T-helper 22 cell (primary cell): Measurements from ENCODE around the gene LRMDA.

Experiments
- DNase-seq: peaks from one replicate; pipeline ENCODE4 v3.0.0-alpha.2; 2020; ENCODE audit warnings: low read depth

The LRMDA gene

DNA sequence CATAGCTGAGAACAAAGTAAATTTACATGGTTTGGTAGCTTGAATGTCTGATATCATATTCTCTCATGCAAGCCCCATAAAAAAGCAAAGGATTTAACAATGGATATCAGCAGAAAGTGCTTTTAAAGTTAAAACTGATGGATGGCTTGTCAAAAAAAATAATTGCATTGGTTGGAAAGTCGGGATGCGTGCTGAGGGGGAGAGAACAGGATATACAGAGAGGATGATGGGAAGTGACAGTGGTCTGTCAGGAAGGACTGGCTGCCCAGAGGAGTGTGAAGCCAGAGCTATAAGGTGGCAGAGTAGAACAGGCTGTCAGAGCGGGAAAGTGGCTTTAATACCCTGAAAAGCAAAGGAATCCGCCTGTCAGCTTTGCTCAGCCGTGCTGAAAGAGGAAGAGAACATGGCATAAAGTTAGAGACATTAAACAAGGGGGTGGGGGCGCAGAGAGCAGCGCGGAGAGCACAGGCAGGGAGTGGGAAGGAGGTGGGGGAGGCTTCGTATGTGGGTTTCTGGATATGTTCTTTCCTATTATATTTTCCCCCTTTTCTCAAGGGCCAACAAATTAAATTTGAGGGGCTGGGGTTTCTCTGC is 493.0 kb downstream of the LRMDA start:
- no peak for DNase-seq

DNA sequence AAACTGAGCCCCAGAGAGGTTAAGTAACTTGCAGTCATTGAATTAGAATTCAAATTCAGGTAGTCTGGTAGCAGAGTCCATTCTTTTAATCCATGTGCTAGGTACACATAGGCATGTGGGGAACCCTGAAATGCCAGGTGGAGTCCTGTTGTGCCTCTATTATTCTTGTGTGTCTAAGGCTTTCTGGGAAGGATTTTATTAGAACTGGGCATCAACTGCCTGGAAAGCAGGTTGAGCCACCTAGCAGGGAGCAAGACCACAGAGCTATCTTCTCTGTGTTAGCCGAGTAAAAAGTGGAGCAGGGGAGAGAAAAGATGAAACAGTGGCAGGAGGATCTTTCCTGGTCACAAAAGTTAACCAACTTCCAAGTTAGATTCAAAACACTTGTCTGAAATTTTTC is 494.6 kb downstream of the LRMDA start:
- no peak for DNase-seq

DNA sequence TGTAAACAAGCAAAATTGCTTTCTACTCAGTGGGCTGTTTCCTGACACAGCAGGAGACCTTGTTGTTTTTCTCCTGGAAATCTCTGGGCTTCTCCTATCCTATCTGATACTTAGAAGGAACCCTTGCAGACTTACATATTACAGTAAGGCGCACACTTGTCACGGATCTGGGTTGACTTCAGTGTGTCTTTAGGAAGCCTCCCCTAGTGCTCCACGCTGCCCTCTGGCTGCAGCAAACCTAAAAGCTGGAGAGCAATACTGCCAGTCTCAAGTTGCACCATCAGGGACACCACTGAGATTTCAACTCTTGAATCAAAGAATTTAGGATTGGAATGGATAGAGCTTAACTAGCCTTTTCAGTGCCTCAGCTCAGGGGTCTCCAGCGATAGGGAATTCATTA is 495.3 kb downstream of the LRMDA start:
- DNase-seq = no peak

DNA sequence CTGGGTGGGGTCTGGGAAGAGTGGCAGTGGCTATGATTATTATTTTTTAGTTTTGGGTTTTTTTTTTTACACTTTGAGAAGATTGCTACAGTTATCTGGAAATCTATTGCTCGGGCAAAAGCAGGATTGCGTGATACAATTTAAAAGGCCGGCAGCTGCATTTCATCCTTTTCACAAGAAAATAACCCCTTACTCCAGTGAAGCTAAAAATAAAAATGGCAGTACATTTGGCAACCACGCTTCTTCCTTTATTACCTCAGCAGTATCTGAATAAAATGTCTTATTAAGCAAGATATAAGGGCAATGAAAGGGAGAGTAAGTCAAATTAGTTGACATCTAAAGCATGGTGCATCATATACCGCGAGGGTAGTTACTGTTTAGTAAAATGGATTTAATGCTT is 496.8 kb downstream of the LRMDA start:
- DNase-seq = no peak

DNA sequence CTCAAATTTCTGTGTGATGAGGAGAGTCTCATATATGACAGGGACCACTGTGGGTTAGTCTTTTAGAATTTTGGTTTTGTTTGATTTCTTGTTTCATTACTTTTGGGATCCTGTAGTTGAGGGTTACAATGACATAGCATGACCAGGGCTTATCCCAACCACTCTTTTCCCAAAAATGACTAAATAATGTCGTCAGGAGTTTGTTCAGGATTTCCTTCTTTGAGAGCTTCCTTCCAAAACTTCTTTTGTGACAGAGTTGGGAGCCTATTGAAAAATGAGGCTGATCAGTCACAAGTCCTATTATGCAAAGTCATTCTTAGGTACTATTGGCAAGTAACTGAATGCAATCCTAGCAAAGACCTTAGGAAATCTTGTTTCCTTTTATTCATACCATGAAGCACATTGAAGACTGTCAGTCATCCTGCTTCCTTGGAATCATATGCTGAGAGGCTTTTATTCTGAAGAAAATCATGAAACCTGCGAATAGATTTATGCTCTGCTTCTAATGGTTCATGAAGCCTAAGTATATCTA is 498.3 kb downstream of the LRMDA start:
- no peak for DNase-seq

DNA sequence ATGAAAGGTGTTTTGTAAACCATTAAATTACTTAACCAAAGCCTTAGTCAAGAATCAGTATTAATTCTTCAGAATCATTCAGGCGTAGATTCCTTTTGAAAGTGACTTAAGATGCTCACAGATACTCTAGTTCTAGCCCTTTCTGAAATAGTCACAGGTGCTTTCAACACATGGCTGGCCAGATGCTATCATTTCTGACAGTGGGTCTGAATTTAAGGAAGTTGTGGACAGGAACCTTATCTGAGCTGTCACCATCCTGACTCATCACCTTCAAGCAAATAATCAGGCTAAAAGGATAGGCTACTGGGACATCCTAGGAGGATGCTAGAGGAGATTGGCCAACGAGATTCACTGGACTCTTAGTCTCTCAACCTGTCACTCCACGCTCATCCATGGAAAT is 501.5 kb downstream of the LRMDA start:
- DNase-seq = no peak

- DNase-seq = no peak
Observed at GRCh38 chr10:75935240-75935639, 503.8 kb downstream of the LRMDA start.

GRCh38 chr10:75935650-75936400 is 504.4 kb downstream of the LRMDA start:
- DNase-seq = no peak

- no peak for DNase-seq
Observed at GRCh38 chr10:75936841-75937240, 505.4 kb downstream of the LRMDA start.

DNA sequence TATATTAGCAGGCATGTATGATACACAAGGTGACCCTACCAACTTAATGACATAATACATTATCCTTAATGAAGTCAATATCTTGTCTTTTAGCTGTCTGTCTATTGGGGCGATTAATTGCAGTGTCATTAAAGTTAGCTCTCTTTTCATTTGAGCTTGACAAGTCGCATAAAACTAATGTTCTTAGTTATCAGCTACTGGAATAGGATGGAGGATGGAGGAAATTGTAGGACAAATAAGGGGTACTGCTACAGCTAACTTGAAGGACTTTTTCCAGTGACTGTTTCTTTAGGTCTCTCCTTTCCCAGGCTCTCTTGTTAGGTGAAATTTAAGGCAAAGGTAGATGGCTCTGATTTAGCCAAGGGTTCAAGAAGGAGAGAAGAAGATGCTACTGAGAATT is 506.4 kb downstream of the LRMDA start:
- no peak for DNase-seq

- DNase-seq = no peak
Observed at GRCh38 chr10:75938380-75939122, 507.1 kb downstream of the LRMDA start.

DNA sequence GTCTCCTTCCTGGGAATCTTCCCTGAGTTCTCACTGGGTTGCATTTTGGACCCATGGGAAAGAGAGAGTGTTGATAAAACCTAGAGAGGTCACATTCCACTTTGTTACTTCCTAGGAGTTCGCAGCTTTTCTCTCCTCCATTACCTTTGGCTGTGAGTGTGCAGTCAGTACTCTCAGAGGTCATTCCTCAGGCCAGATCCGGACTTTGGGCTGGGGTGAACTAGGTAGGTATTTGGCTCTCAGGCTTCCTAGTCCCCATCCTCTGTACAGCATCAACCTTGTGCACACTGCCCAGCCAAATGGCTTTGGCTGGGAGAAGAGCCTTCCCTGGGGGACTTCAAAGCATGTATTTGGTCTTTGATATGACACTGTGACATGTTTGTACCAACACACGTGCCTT is 508.1 kb downstream of the LRMDA start:
- no peak for DNase-seq

DNA sequence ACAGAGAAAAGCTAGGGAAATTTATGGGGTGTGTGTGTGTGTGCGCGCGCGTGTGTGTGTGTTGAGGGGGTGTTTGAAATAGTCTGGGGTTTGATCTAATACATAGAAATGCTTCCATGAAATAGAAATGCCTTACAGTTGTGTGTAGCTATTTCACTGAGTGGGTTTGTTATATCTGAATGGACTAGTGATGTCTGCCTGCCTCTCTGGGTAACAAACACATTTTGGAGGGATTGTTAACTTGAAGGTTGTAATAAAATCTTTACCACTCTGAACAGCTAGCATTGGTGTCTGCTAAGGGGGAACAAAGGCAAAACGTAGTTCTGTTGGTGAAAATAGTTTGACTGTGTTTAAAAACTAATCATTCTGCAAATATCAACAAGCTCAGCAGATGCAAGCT is 509.3 kb downstream of the LRMDA start:
- DNase-seq = no peak

DNA sequence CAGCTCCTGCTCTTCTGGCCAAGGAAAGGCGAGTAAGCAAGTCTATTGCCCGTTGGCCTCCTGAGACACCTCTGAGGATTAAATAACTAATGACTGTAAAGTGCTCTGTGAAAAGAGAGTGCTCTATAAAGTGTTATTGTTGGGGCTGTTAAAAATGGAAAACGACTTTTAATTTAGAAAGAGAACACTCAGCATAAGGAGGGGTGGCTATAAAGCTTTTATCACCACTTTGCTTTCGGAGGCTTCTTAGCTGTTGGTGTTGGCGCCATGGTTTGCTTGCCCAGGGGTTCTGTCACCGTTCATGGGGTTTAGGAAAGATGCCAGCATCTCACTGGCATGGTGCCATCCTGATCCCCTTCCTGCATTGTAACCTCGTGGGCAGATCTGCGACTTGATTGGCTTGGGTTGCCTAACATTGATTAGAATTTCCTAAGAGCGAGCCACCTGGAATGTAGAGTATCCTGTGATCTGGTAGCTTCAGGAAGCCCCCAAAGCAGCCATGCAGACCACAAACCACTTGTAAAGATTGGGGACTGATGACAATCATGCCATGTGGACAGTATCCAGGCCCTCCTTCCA is 509.9 kb downstream of the LRMDA start:
- DNase-seq = no peak

DNA sequence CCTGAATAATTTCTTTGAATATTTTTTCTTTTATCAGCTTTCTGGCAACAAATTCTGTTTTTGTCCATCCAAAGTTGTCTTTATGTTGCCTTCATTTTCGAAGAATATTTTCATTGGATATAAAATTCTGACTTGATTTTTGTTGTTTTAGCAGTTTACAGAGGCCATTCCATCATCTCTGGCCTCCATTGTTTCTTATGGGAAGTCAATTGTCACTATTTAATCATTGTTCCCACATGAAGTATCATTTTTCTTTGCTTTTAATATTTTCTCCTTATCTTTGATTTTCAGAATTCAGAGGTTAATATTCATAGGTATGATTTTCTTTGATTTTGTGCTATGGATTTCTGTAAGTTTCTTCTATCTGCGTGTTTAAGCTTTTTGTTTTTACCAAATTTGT is 512.6 kb downstream of the LRMDA start:
- DNase-seq = no peak

- no peak for DNase-seq
Observed at GRCh38 chr10:75948583-75948982, 517.2 kb downstream of the LRMDA start.

DNA sequence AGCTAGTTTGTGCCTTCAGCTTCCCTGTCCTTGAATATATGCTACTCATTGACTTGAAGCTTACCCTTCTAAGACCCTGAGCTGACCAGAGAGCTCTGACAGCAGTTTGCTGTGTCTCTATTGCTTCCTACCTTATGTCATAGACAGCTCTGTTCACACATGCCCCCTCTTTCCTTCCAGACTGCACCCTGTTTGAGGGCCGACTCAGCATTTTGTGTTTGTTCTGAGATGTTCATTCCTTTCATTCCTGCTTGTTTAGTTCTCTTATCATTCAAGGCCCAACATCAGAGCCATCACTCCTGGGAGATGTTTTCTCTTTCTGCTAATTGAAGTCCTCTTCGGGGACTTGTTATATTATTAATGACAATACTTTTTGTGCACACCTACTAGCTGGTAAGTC is 518.9 kb downstream of the LRMDA start:
- DNase-seq = no peak

GRCh38 chr10:75950997-75951589 is 519.7 kb downstream of the LRMDA start:
- DNase-seq = no peak

- DNase-seq = no peak
Observed at GRCh38 chr10:75951627-75952026, 520.2 kb downstream of the LRMDA start.

GRCh38 chr10:75952093-75952492 is 520.7 kb downstream of the LRMDA start:
- DNase-seq = no peak

- DNase-seq = no peak
Observed at GRCh38 chr10:75954486-75954885, 523.1 kb downstream of the LRMDA start.

- no peak for DNase-seq
Observed at GRCh38 chr10:75955973-75956502, 524.6 kb downstream of the LRMDA start.
